OCI-LY1 (cell line): Measurements from ENCODE around the gene PTGES3L.

Experiments used
- H2AFZ ChIP-seq: fragments of 200-600 bp; sonication (generic), shearing (Covaris generic); 2 replicates; pipeline ENCODE4 v1.6.0; 2014; ENCODE audit warnings: antibody characterized with exemption, mild to moderate bottlenecking, low read length
- H3F3A ChIP-seq: fragments of 200-600 bp; sonication (generic), shearing (Covaris generic); 2 replicates; pipeline ENCODE4 v1.6.0; 2014; ENCODE audit warnings: mild to moderate bottlenecking, antibody characterized with exemption, low read length, moderate library complexity; ENCODE audit not compliant: insufficient read depth
- H3K27ac ChIP-seq: fragments of 200-600 bp; sonication (generic); 2 replicates; pipeline ENCODE4 v1.5.1; 2014; ENCODE audit warnings: low read length, mixed run types, mild to moderate bottlenecking, low read depth; ENCODE audit not compliant: poor library complexity, severe bottlenecking
- H3K27me3 ChIP-seq: fragments of 200-600 bp; sonication (generic); 2 replicates; pipeline ENCODE4 v1.6.0; 2014; ENCODE audit warnings: antibody characterized with exemption, mild to moderate bottlenecking, low read length, moderate library complexity; ENCODE audit not compliant: insufficient read depth
- H3K36me3 ChIP-seq: fragments of 200-600 bp; sonication (generic); 2 replicates; pipeline ENCODE4 v1.6.1; 2014; ENCODE audit warnings: mild to moderate bottlenecking, antibody characterized with exemption, low read length, moderate library complexity, mixed read lengths; ENCODE audit not compliant: insufficient read depth
- H3K4me1 ChIP-seq: fragments of 200-600 bp; sonication (generic); 2 replicates; pipeline ENCODE4 v1.5.1; 2014; ENCODE audit warnings: mild to moderate bottlenecking, low read length, moderate library complexity; ENCODE audit not compliant: insufficient read depth, severe bottlenecking
- H3K4me2 ChIP-seq: fragments of 200-600 bp; sonication (generic), shearing (Covaris generic); 2 replicates; pipeline ENCODE4 v1.6.1; 2014; ENCODE audit warnings: low read length
- H3K4me3 ChIP-seq: fragments of 200-600 bp; sonication (generic); 2 replicates; pipeline ENCODE4 v1.5.1; 2014; ENCODE audit warnings: low read length, low read depth, mild to moderate bottlenecking, mixed read lengths; ENCODE audit not compliant: poor library complexity, severe bottlenecking
- H3K79me2 ChIP-seq: fragments of 200-600 bp; shearing (Covaris generic); 2 replicates; pipeline ENCODE4 v1.6.1; 2016; ENCODE audit warnings: mixed run types, low read length, mixed read lengths; ENCODE audit not compliant: insufficient read depth
- H3K9ac ChIP-seq: fragments of 200-600 bp; sonication (generic), shearing (Covaris generic); 2 replicates; pipeline ENCODE4 v1.6.1; 2014; ENCODE audit warnings: mild to moderate bottlenecking, low read length, mixed read lengths
- H3K9me2 ChIP-seq: fragments of 200-600 bp; sonication (generic), shearing (Covaris generic); 2 replicates; pipeline ENCODE4 v1.6.1; 2014; ENCODE audit warnings: low read depth, mild to moderate bottlenecking, low read length, mixed read lengths
- H3K9me3 ChIP-seq: fragments of 200-600 bp; shearing (Covaris generic); 2 replicates; pipeline ENCODE4 v1.6.1; 2014; ENCODE audit warnings: low read length, mixed read lengths
- H4K20me1 ChIP-seq: fragments of 200-600 bp; sonication (generic), shearing (Covaris generic); 2 replicates; pipeline ENCODE4 v1.6.0; 2016; ENCODE audit warnings: mild to moderate bottlenecking, low read length; ENCODE audit not compliant: insufficient read depth
- EZH2 ChIP-seq: fragments of 200-600 bp; sonication (generic), shearing (Covaris generic); IDR thresholded peaks from 2 replicates; pipeline ENCODE4 v1.8.0; 2017; ENCODE audit warnings: borderline replicate concordance, mixed run types, mild to moderate bottlenecking, antibody characterized with exemption, low read length, moderate library complexity, mixed read lengths
- TF ChIP-seq, protein P1 (sequence below): fragments of 200-600 bp; sonication (generic), shearing (Covaris generic); IDR thresholded peaks from 2 replicates; pipeline ENCODE4 v1.5.1; 2017; ENCODE audit warnings: mild to moderate bottlenecking, antibody characterized with exemption, low read length, moderate library complexity, mixed read lengths

PTGES3L gene

DNA sequence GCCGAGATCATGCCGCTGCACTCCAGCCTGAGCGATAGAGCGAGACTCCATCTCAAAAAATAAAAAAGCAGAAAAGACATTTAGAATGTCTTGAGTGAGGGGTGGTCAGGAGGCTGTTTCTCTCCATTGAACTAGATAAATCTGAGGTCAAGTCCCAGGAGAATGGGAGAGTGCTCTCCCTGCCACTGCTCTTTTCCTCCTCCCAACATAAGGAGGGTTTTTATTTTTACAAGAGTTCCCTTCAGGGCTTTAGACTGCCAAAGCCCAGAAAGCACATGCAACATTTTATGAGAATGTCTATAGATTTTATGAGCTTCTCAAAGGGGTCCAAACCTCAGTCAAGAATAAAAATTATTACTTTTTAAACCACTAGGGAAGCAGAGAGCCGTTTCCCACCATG, 46.7 kb upstream of the PTGES3L start:
- Histone ChIP-seq H3K9me2 (no peaks in the 10 kb centered on the region), H3K27ac (no peak overlapping the region), H3K36me3 (no peaks in the 10 kb centered on the region), H3K4me2 (no peak overlapping the region), H3F3A (no peaks in the 10 kb centered on the region), H3K9me3 (no peaks in the 10 kb centered on the region), H4K20me1 (no peaks in the 10 kb centered on the region), H3K9ac (no peak overlapping the region), H2AFZ (no peak overlapping the region), H3K27me3 (no peaks in the 10 kb centered on the region), H3K4me3 (no peak overlapping the region), H3K4me1 (peaks cover 8% of the 10 kb centered on the region), H3K79me2 (no peaks in the 10 kb centered on the region)
- no peak for TF ChIP-seq EZH2
- TF ChIP-seq, protein P1, sequence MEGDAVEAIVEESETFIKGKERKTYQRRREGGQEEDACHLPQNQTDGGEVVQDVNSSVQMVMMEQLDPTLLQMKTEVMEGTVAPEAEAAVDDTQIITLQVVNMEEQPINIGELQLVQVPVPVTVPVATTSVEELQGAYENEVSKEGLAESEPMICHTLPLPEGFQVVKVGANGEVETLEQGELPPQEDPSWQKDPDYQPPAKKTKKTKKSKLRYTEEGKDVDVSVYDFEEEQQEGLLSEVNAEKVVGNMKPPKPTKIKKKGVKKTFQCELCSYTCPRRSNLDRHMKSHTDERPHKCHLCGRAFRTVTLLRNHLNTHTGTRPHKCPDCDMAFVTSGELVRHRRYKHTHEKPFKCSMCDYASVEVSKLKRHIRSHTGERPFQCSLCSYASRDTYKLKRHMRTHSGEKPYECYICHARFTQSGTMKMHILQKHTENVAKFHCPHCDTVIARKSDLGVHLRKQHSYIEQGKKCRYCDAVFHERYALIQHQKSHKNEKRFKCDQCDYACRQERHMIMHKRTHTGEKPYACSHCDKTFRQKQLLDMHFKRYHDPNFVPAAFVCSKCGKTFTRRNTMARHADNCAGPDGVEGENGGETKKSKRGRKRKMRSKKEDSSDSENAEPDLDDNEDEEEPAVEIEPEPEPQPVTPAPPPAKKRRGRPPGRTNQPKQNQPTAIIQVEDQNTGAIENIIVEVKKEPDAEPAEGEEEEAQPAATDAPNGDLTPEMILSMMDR = no peak

DNA sequence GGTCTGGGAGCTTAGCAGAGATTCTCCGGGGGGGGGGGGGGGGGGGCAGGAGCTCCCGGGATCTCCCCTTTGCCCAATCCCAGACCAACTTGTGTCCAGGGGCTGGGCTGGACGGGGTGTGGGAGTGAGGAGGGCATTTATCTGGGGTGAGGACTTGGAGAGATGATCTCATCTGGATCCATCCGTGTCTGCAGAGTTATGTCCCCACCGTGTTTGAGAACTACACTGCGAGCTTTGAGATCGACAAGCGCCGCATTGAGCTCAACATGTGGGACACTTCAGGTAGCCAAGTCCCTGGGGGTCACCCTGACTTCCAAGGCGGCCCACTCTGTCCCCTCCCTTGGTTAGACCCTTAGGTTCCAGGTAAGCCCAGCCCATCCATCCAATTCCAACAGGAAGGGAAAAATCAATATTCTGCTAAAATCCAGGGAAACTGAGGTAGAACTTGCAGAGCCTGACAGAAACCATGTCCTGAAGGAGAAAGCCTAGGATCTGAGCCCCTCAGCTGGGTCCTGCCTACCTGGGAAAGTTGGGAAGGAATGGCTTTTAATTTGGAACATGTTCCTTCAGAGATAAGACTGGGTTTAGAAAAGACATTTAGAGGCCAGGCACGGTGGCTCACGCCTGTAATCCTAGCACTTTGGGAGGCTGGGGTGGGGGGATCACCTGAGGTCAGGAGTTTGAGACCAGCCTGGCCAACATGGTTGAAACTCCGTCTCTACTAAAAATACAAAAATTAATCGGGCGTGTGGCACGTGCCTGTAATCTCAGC, 46.1 kb upstream of the PTGES3L start:
- Histone ChIP-seq H3K27me3 (no peaks in the 10 kb centered on the region), H3K4me2 (no peak overlapping the region), H3K36me3 (no peaks in the 10 kb centered on the region), H3K9me2 (no peaks in the 10 kb centered on the region), H3F3A (no peaks in the 10 kb centered on the region), H3K4me1 (peaks cover 12% of the 10 kb centered on the region), H3K4me3 (no peak overlapping the region), H3K9me3 (no peaks in the 10 kb centered on the region), H3K9ac (no peak overlapping the region), H4K20me1 (no peaks in the 10 kb centered on the region), H2AFZ (no peak overlapping the region), H3K27ac (no peak overlapping the region), H3K79me2 (no peaks in the 10 kb centered on the region)
- TF ChIP-seq, protein P1 = no peak
- no peak for TF ChIP-seq EZH2

DNA sequence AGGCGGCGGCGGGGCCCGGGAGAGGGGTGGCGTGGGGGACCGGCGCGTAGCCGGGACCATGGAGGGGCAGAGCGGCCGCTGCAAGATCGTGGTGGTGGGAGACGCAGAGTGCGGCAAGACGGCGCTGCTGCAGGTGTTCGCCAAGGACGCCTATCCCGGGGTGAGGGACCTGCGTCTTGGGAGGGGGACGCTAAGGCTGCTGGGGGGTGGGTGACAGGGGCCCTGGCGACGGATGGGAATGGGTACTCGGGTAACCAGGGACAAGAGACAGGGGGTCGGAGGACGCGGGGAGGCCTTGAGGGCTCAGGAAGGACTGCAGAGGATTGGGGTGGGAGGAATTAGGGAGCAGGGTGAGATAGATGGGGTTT, 45.4 kb upstream of the PTGES3L start:
- no peaks in the 10 kb centered on the region for H3K9me3 ChIP-seq
- H3K4me3 ChIP-seq = peak overlapping the region; percentile 41
- no peaks in the 10 kb centered on the region for H3K36me3 ChIP-seq
- H3K4me2 ChIP-seq = peak overlapping the region; percentile 77
- no peaks in the 10 kb centered on the region for H3K79me2 ChIP-seq
- H3K27me3 ChIP-seq = no peaks in the 10 kb centered on the region
- no peaks in the 10 kb centered on the region for H3K9me2 ChIP-seq
- H3K4me1 ChIP-seq = peaks cover 15% of the 10 kb centered on the region
- TF ChIP-seq, protein P1 = no peak
- TF ChIP-seq EZH2 = no peak
- H3F3A ChIP-seq = no peaks in the 10 kb centered on the region
- no peak overlapping the region for H3K9ac ChIP-seq
- H2AFZ ChIP-seq = no peak overlapping the region
- no peaks in the 10 kb centered on the region for H4K20me1 ChIP-seq
- H3K27ac ChIP-seq = no peak overlapping the region
